SK-N-SH treated with all-trans-retinoic acid at 6 μM for 48 hours (cell line): ENCODE results near the gene CHTF18.

ENCODE experiments used
- ATAC-seq: fragments of 200-7000 bp; cut with Tn5 transposase; 3 replicates; pipeline ENCODE4 v1.9.1; 2020; ENCODE audit warnings: mild to moderate bottlenecking, moderate library complexity
- ARNTL ChIP-seq: fragments of 450-650 bp; formaldehyde crosslinking; IDR thresholded peaks from 2 replicates; pipeline ENCODE4 v1.5.0; 2020; ENCODE audit warnings: low read depth, mild to moderate bottlenecking, moderate library complexity, borderline replicate concordance
- BACH2 ChIP-seq: fragments of 250-450 bp; sonication (Bioruptor Pico); IDR thresholded peaks from 2 replicates; pipeline ENCODE4 v1.9.0; 2021; ENCODE audit warnings: mild to moderate bottlenecking, borderline replicate concordance
- CREB5 ChIP-seq: fragments of 250-450 bp; sonication (Bioruptor Pico); IDR thresholded peaks from 2 replicates; pipeline ENCODE4 v1.5.1; 2020; ENCODE audit warnings: low read depth, mild to moderate bottlenecking, moderate library complexity
- CSDC2 ChIP-seq: fragments of 250-450 bp; sonication (Bioruptor Pico); IDR thresholded peaks from 2 replicates; pipeline ENCODE4 v1.5.0; 2020; ENCODE audit warnings: mild to moderate bottlenecking, moderate library complexity
- CSRNP3 ChIP-seq: fragments of 250-450 bp; sonication (Bioruptor Pico); IDR thresholded peaks from 2 replicates; pipeline ENCODE4 v1.5.1; 2021; ENCODE audit warnings: mild to moderate bottlenecking, moderate library complexity
- GLIS3 ChIP-seq: fragments of 250-450 bp; sonication (Bioruptor Pico); IDR thresholded peaks from 2 replicates; pipeline ENCODE4 v1.5.0; 2020; ENCODE audit warnings: mild to moderate bottlenecking, moderate library complexity
- ISL1 ChIP-seq: fragments of 250-450 bp; sonication (Bioruptor Pico); IDR thresholded peaks from 2 replicates; pipeline ENCODE4 v2.1.2; 2022; ENCODE audit warnings: mild to moderate bottlenecking, moderate library complexity
- OSR1 ChIP-seq: fragments of 250-450 bp; sonication (Bioruptor Pico); IDR thresholded peaks from 2 replicates; pipeline ENCODE4 v1.8.0; 2022; ENCODE audit warnings: moderate library complexity, mild to moderate bottlenecking, inconsistent platforms
- PATZ1 ChIP-seq: fragments of 250-450 bp; sonication (Bioruptor Pico); IDR thresholded peaks from 2 replicates; pipeline ENCODE4 v1.8.0; 2020; ENCODE audit warnings: mild to moderate bottlenecking, moderate library complexity, borderline replicate concordance
- PPARA ChIP-seq: fragments of 250-450 bp; sonication (Bioruptor Pico); IDR thresholded peaks from 2 replicates; pipeline ENCODE4 v1.5.0; 2020; ENCODE audit warnings: mild to moderate bottlenecking, borderline replicate concordance
- RARB ChIP-seq: fragments of 250-450 bp; sonication (Bioruptor Pico); IDR thresholded peaks from 2 replicates; pipeline ENCODE4 v1.8.0; 2021; ENCODE audit warnings: mild to moderate bottlenecking, moderate library complexity
- TCF4 ChIP-seq: fragments of 250-450 bp; sonication (Bioruptor Pico); IDR thresholded peaks from 2 replicates; pipeline ENCODE4 v1.8.0; 2021; ENCODE audit warnings: mild to moderate bottlenecking, moderate library complexity, borderline replicate concordance
- TOX ChIP-seq: fragments of 250-450 bp; sonication (Bioruptor Pico); IDR thresholded peaks from 2 replicates; pipeline ENCODE4 v1.8.0; 2021; ENCODE audit warnings: mild to moderate bottlenecking, moderate library complexity, borderline replicate concordance
- TSHZ2 ChIP-seq: fragments of 250-450 bp; sonication (Bioruptor Pico); IDR thresholded peaks from 2 replicates; pipeline ENCODE4 v1.5.0; 2020; ENCODE audit warnings: mild to moderate bottlenecking, moderate library complexity
- ZC3H10 ChIP-seq: fragments of 250-450 bp; sonication (Bioruptor Pico); IDR thresholded peaks from 2 replicates; pipeline ENCODE4 v1.5.1; 2021; ENCODE audit warnings: mild to moderate bottlenecking, moderate library complexity
- ZFP3 ChIP-seq: fragments of 250-450 bp; sonication (Bioruptor Pico); IDR thresholded peaks from 2 replicates; pipeline ENCODE4 v1.5.0; 2020; ENCODE audit warnings: mild to moderate bottlenecking, moderate library complexity
- ZFP30 ChIP-seq: fragments of 450-650 bp; formaldehyde crosslinking; IDR thresholded peaks from 2 replicates; pipeline ENCODE4 v1.5.0; 2022; ENCODE audit warnings: mild to moderate bottlenecking, moderate library complexity
- ZNF565 ChIP-seq: fragments of 450-650 bp; formaldehyde crosslinking; conservative IDR thresholded peaks from 2 replicates; pipeline ENCODE4 v1.5.0; 2020; ENCODE audit warnings: low read depth, mild to moderate bottlenecking, moderate library complexity
- ZNF70 ChIP-seq: fragments of 450-650 bp; formaldehyde crosslinking; IDR thresholded peaks from 2 replicates; pipeline ENCODE4 v1.5.0; 2020; ENCODE audit warnings: mild to moderate bottlenecking, moderate library complexity
- ZNF8 ChIP-seq: fragments of 450-650 bp; formaldehyde crosslinking; IDR thresholded peaks from 2 replicates; pipeline ENCODE4 v1.5.0; 2020; ENCODE audit warnings: mild to moderate bottlenecking, moderate library complexity

The CHTF18 gene

GRCh38 chr16:767743-768235 is 20.6 kb upstream of the CHTF18 start:
- TF ChIP-seq CREB5 (no peak), TCF4 (CRISPR knock-in tag) (no peak), OSR1 (CRISPR knock-in tag) (no peak), ZFP30 (CRISPR knock-in tag) (no peak), PPARA (CRISPR knock-in tag) (no peak), CSRNP3 (CRISPR knock-in tag) (no peak), ISL1 (CRISPR knock-in tag) (no peak), RARB (CRISPR knock-in tag) (no peak), BACH2 (CRISPR knock-in tag) (no peak), ZNF565 (CRISPR knock-in tag) (no peak), ZNF8 (no peak), ZNF70 (no peak), TSHZ2 (CRISPR knock-in tag) (no peak), GLIS3 (CRISPR knock-in tag) (no peak), PATZ1 (no peak), ARNTL (CRISPR knock-in tag) (no peak), TOX (CRISPR knock-in tag) (no peak), ZC3H10 (no peak)
- ATAC-seq: no peak

- ATAC-seq: no peak
- no peak for TF ChIP-seq BACH2 (CRISPR knock-in tag)
- TF ChIP-seq, all 23 proteins: peak for 0
Observed at GRCh38 chr16:768428-768827, 20.0 kb upstream of the CHTF18 start.

- ATAC-seq: no peak
- no peak for TF ChIP-seq ZNF8
- TF ChIP-seq ZFP3 (CRISPR knock-in tag): no peak
- no peak for TF ChIP-seq GLIS3 (CRISPR knock-in tag)
- no peak for TF ChIP-seq CSDC2 (CRISPR knock-in tag)
- TF ChIP-seq, all 23 proteins: peak for 0
Observed at GRCh38 chr16:769184-769784, 19.1 kb upstream of the CHTF18 start.

- TF ChIP-seq CSDC2 (CRISPR knock-in tag) (no peak), GLIS3 (CRISPR knock-in tag) (no peak), ZFP3 (CRISPR knock-in tag) (no peak), CREB5 (no peak), PATZ1 (no peak)
- TF ChIP-seq, all 23 proteins: peak for 0
- no peak for ATAC-seq
Observed at GRCh38 chr16:769934-770333, 18.5 kb upstream of the CHTF18 start.
